GM23338 (cell line): ENCODE results near the gene ZBTB3. TPM values are rescaled to one million over a fixed set of nuclear protein-coding genes. Genes with fewer than 3 reads are reported as not detected.

ENCODE experiments used
- ATAC-seq: fragments of 200-7000 bp; cut with Tn5 transposase; 3 replicates; pipeline ENCODE4 v1.9.1; 2020
- DNase-seq: peaks from one replicate; pipeline ENCODE4 v3.0.0-alpha.2; 2015; ENCODE audit warnings: low spot score
- H2AFZ ChIP-seq: fragments of 200-600 bp; sonication (generic); 2 replicates; pipeline ENCODE4 v1.8.0; 2016; ENCODE audit warnings: antibody characterized with exemption, mild to moderate bottlenecking, moderate library complexity
- H3F3A ChIP-seq: fragments of 200-600 bp; sonication (generic); replicated peaks from 2 replicates; pipeline ENCODE4 v1.8.0; 2017; ENCODE audit warnings: antibody characterized with exemption, mixed run types, low read depth
- H3K27ac ChIP-seq: fragments of 200-600 bp; sonication (generic); 2 replicates; pipeline ENCODE4 v1.6.1; 2016; ENCODE audit warnings: low read depth
- H3K27me3 ChIP-seq: fragments of 200-600 bp; sonication (generic); 2 replicates; pipeline ENCODE4 v1.8.0; 2016; ENCODE audit warnings: mild to moderate bottlenecking, mixed run types, moderate library complexity; ENCODE audit not compliant: insufficient read depth
- H3K36me3 ChIP-seq: fragments of 200-600 bp; sonication (generic); 2 replicates; pipeline ENCODE4 v1.8.0; 2016; ENCODE audit warnings: mild to moderate bottlenecking; ENCODE audit not compliant: insufficient read depth
- H3K4me1 ChIP-seq: fragments of 200-600 bp; sonication (generic); 2 replicates; pipeline ENCODE4 v1.8.0; 2016; ENCODE audit warnings: mild to moderate bottlenecking, moderate library complexity; ENCODE audit not compliant: insufficient read depth
- H3K4me2 ChIP-seq: fragments of 200-600 bp; sonication (generic); 2 replicates; pipeline ENCODE4 v1.7.1; 2017; ENCODE audit warnings: mixed run types
- H3K4me3 ChIP-seq: fragments of 200-600 bp; sonication (generic); 2 replicates; pipeline ENCODE4 v1.6.1; 2016; ENCODE audit warnings: mixed run types
- H3K79me2 ChIP-seq: fragments of 200-600 bp; sonication (generic); replicated peaks from 2 replicates; pipeline ENCODE4 v1.8.0; 2017; ENCODE audit warnings: mild to moderate bottlenecking; ENCODE audit not compliant: insufficient read depth
- H3K9me2 ChIP-seq: fragments of 200-600 bp; sonication (generic); 2 replicates; pipeline ENCODE4 v1.8.0; 2017; ENCODE audit not compliant: insufficient read depth
- H4K20me1 ChIP-seq: fragments of 200-600 bp; sonication (generic); replicated peaks from 2 replicates; pipeline ENCODE4 v1.8.0; 2017; ENCODE audit warnings: mild to moderate bottlenecking; ENCODE audit not compliant: insufficient read depth
- H3K27ac Mint-ChIP-seq: 2 replicates; pipeline ENCODE4 v1.8.0; 2020; ENCODE audit warnings: inconsistent platforms, mild to moderate bottlenecking, moderate library complexity, mixed read lengths
- H3K27me3 Mint-ChIP-seq: 3 replicates; pipeline ENCODE4 v1.8.0; 2022; ENCODE audit warnings: low read depth, mild to moderate bottlenecking, moderate library complexity, mixed read lengths, inconsistent platforms; ENCODE audit not compliant: insufficient read depth, poor library complexity
- H3K36me3 Mint-ChIP-seq: 3 replicates; pipeline ENCODE4 v1.8.0; 2021; ENCODE audit warnings: low read depth, mild to moderate bottlenecking, inconsistent platforms, moderate library complexity, mixed read lengths
- H3K4me1 Mint-ChIP-seq: 3 replicates; pipeline ENCODE4 v1.8.0; 2020; ENCODE audit warnings: mild to moderate bottlenecking, inconsistent platforms, mixed read lengths
- H3K4me3 Mint-ChIP-seq: 3 replicates; pipeline ENCODE4 v1.8.0; 2021; ENCODE audit warnings: moderate library complexity, mild to moderate bottlenecking, inconsistent platforms, mixed read lengths
- H3K9me3 Mint-ChIP-seq: 3 replicates; pipeline ENCODE4 v1.8.0; 2020; ENCODE audit warnings: moderate library complexity, mild to moderate bottlenecking, inconsistent platforms, mixed read lengths
- CREB1 ChIP-seq: fragments of 250-450 bp; sonication (Bioruptor Pico); IDR thresholded peaks from 2 replicates; pipeline ENCODE4 v1.5.0; 2020; ENCODE audit warnings: low read depth, mild to moderate bottlenecking, moderate library complexity
- CTCF ChIP-seq, 2 experiments: fragments of 200-600 bp in 1 of 2; sonication (generic) in 1 of 2; conservative IDR thresholded peaks; 2 replicates each; pipeline versions ENCODE4 v1.5.1 to v1.6.1; 2016 to 2017; ENCODE audit warnings: antibody characterized with exemption in 2 of 2, low read depth in 2 of 2, mild to moderate bottlenecking in 2 of 2, moderate library complexity in 1 of 2
- ETS1 ChIP-seq: IDR thresholded peaks from 2 replicates; pipeline ENCODE4 v1.6.1; 2016; ENCODE audit warnings: antibody characterized with exemption
- EZH2 ChIP-seq: fragments of 200-600 bp; sonication (generic); IDR thresholded peaks from one replicate; pipeline ENCODE4 v1.8.0; 2017; ENCODE audit warnings: antibody characterized with exemption, mild to moderate bottlenecking, low read depth; ENCODE audit not compliant: unreplicated experiment
- EZH2phosphoT487 ChIP-seq: fragments of 200-600 bp; sonication (generic); IDR thresholded peaks from one replicate; pipeline ENCODE4 v1.8.1; 2018; ENCODE audit warnings: antibody characterized with exemption; ENCODE audit not compliant: unreplicated experiment
- JUNB ChIP-seq: IDR thresholded peaks from one replicate; pipeline ENCODE4 v1.6.1; 2016; ENCODE audit warnings: antibody characterized with exemption; ENCODE audit not compliant: unreplicated experiment
- NANOG ChIP-seq: IDR thresholded peaks from 2 replicates; pipeline ENCODE4 v1.6.1; 2016; ENCODE audit warnings: antibody characterized with exemption, borderline replicate concordance
- POLR2AphosphoS5 ChIP-seq: IDR thresholded peaks from 2 replicates; pipeline ENCODE4 v1.6.1; 2016; ENCODE audit warnings: antibody characterized with exemption, low read depth
- REST ChIP-seq: IDR thresholded peaks from one replicate; pipeline ENCODE4 v1.6.1; 2018; ENCODE audit warnings: antibody characterized with exemption; ENCODE audit not compliant: unreplicated experiment
- STAT1 ChIP-seq: IDR thresholded peaks from one replicate; pipeline ENCODE4 v1.6.1; 2016; ENCODE audit warnings: antibody characterized with exemption; ENCODE audit not compliant: unreplicated experiment
- ZNF114 ChIP-seq: fragments of 250-450 bp; sonication (Bioruptor Pico); IDR thresholded peaks from 2 replicates; pipeline ENCODE4 v1.5.0; 2020; ENCODE audit warnings: mild to moderate bottlenecking, moderate library complexity
- ZNF331 ChIP-seq: fragments of 250-450 bp; sonication (Bioruptor Pico); IDR thresholded peaks from 2 replicates; pipeline ENCODE4 v1.5.0; 2020; ENCODE audit warnings: low read depth, mild to moderate bottlenecking, moderate library complexity
- ZNF462 ChIP-seq: fragments of 250-450 bp; sonication (Bioruptor Pico); IDR thresholded peaks from 2 replicates; pipeline ENCODE4 v1.5.0; 2020; ENCODE audit warnings: mild to moderate bottlenecking, moderate library complexity
- polyA plus RNA-seq: library from polyadenylated mRNA; unstranded; fragments of >200 nt; fragmentation: Nextera tagmentation; extraction: Ambion mirVana; gene quantifications from 2 replicates; pipeline ENCODE4 v1.2.1, GENCODE V29; 2016
- total RNA-seq: library from RNA; depleted of rRNA; stranded (reverse); fragments of >200 nt; shearing (Covaris generic); gene quantifications from 2 replicates; pipeline ENCODE4 v1.2.3, GENCODE V29; 2014

ZBTB3 gene
- total and polyA plus RNA-seq, 2 experiments from 2014 or later = 47.8 to 82.6 TPM

- H3K27ac ChIP-seq = peak within 1 kb of the TSS; percentile 98
- H3K4me3 ChIP-seq = peak within 1 kb of the TSS; percentile 77
- H3K27me3 ChIP-seq = no peaks in the 10 kb centered on the region
- TF ChIP-seq CTCF (conservative IDR thresholded peaks at IDR 0.05; ENCODE audit: low read depth in 2 of 2) (peak; percentile 26 to 64; a peak in 3 of 4 replicates), POLR2AphosphoS5 (peak; percentile 97), ZNF114 (CRISPR knock-in tag) (no peak), CREB1 (CRISPR knock-in tag) (peak; percentile 94), ETS1 (peak; percentile 83), JUNB (no peak), ZNF331 (CRISPR knock-in tag) (no peak), EZH2phosphoT487 (no peak), EZH2 (no peak), STAT1 (no peak), ZNF462 (CRISPR knock-in tag) (no peak), REST (peak; percentile 12), NANOG (no peak)
- H2AFZ ChIP-seq = peak within 1 kb of the TSS; percentile 15; the same call in 1 of the 2 replicates
- peak; percentile 100 for DNase-seq
- peak within 1 kb of the TSS; percentile 93 for H3K4me3 Mint-ChIP-seq
- H3K4me2 ChIP-seq = peak within 1 kb of the TSS; percentile 86
- no peaks in the 10 kb centered on the region; the same call in 2 of the 3 replicates for H3K9me3 Mint-ChIP-seq
- no peaks in the 10 kb centered on the region for H4K20me1 ChIP-seq
- peaks cover 12% of the 10 kb centered on the region; the same call in 1 of the 2 replicates for H3K36me3 ChIP-seq
- H3K27ac Mint-ChIP-seq = peak within 1 kb of the TSS; percentile 99
- peaks cover 48% of the 10 kb centered on the region for H3F3A ChIP-seq
- no peaks in the 10 kb centered on the region for H3K9me2 ChIP-seq
- ATAC-seq = peak; percentile 66
- H3K79me2 ChIP-seq = peaks cover 40% of the 10 kb centered on the region
- H3K4me1 Mint-ChIP-seq = peaks cover 25% of the 10 kb centered on the region
- peaks cover 69% of the 10 kb centered on the region for H3K36me3 Mint-ChIP-seq
- peaks cover 11% of the 10 kb centered on the region; the same call in 1 of the 2 replicates for H3K4me1 ChIP-seq
- H3K27me3 Mint-ChIP-seq = peaks cover 18% of the 10 kb centered on the region
Observed at GRCh38 chr11:62787005-62787759, 33.2 kb upstream of the ZBTB3 start, which contains the start of gene TMEM179B. Gene TMEM179B (plus strand): TSS chr11:62787402. CDS start chr11:62787432, 30 bp downstream.
